ENCODE measurements around the gene EYS. TPM values are rescaled to one million over a fixed set of nuclear protein-coding genes. Genes with fewer than 3 reads are reported as not detected.
"Not testable (repeated sequence)": the region's sequence is repeated elsewhere in the genome, so short reads cannot be mapped to it uniquely, and the experiment has no call there.

EYS gene
- total and polyA plus RNA-seq, 2 donors = 4.4 TPM; not detected in 1

DNA sequence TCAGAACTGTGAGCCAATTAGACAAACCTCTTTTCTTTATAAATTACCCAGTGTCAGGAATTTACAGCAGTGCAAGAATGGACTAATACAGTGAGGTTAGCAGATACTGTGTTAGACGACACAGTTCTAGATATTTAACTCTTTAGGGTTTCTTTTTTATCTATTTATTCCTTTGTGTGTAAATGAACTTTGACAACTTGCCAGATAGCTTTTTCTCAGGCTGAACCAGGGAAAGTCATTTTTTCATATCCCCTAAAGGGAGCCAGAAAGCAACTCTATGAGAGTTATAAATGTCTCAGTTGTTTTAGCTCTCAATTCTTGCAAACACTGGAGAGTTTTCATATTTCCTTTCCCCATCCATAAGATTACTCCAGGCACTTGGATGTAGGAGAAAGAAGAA lies 1794.1 kb downstream of the EYS start:
- Histone ChIP-seq H3K4me1 (ENCODE audit: insufficient read depth) (no peaks in the 10 kb centered on the region), H3K27ac (ENCODE audit: low read depth) (no peak overlapping the region), H3K4me3 (ENCODE audit: low read depth, low read length) (no peak overlapping the region), H3K36me3 (ENCODE audit: insufficient read depth) (no peaks in the 10 kb centered on the region)
- WGBS = 14% methylated on average over 1 of the region's 1 CpG
- DNase-seq (ENCODE audit: extremely low spot score) = no peak

DNA sequence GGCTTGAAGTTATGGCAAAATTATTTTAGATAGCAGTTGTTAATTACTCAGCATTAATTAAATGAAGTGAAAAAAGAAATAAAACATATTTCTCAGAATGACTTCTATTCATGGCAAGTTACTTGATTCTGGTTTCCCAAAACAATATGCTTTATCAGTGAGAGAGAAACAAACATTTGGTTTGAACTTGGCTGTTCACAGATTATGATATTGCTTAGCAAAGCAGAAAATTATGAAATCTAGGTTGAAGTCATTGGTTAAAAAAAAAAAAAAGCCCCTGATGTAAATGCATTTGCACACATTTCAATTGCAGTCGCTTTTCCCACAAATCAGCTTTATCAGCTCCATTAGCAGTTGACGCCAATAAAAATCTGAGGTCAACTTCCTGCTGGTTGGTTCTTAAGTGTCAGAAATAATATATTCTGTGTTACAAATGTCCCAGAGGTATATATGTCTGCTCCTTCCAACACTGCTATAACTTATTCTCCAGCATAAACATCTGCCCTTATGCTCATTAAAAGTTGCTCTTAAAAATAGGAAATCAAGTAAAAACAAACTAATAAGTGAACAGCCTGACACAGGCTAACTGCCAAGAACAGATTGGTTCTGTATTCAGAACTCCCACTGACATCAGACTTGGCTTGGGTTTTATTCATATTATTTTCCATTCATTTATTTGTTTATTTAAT lies 1796.0 kb downstream of the EYS start:
- peak; percentile 21 for DNase-seq (ENCODE audit: extremely low spot score)
- H3K27ac ChIP-seq (ENCODE audit: low read depth) = no peak overlapping the region
- no peak overlapping the region for H3K4me3 ChIP-seq (ENCODE audit: low read depth, low read length)
- 59% methylated on average over 2 of the region's 2 CpGs for WGBS
- no peaks in the 10 kb centered on the region for H3K4me1 ChIP-seq (ENCODE audit: insufficient read depth)
- no peaks in the 10 kb centered on the region for H3K36me3 ChIP-seq (ENCODE audit: insufficient read depth)

DNA sequence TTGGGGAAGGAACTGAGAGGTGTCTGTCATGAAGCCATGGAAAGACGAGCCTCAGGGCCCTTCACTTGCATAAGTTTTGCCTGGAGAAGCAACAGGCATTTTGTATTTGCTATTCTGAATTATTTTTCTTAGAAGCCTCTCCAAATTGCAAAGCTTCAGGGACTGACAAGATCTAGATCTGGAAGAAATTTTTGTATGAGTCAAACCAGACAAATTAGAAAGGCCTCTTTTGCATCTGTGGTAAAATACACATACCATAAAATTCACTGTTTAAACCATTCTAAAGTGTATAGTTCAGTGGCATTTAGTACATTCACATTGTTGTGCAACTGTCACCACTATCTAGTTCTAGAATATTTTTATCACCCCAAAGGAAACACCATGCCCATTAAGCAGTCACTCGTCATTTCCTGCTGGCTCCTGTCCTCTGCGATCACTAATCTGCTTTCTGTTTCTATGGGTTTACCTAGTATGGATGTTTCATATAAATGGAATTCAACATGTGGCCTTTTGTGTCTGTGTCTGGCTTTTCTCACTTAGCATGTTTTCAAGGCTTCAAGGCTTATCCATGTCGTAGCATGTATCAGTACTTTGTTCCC lies 1802.3 kb downstream of the EYS start:
- no peaks in the 10 kb centered on the region for H3K4me1 ChIP-seq (ENCODE audit: insufficient read depth)
- H3K36me3 ChIP-seq (ENCODE audit: insufficient read depth) = no peaks in the 10 kb centered on the region
- H3K4me3 ChIP-seq (ENCODE audit: low read depth, low read length) = no peak overlapping the region
- WGBS = 51% methylated on average over 4 of the region's 4 CpGs
- DNase-seq (ENCODE audit: extremely low spot score) = no peak
- no peak overlapping the region for H3K27ac ChIP-seq (ENCODE audit: low read depth)

DNA sequence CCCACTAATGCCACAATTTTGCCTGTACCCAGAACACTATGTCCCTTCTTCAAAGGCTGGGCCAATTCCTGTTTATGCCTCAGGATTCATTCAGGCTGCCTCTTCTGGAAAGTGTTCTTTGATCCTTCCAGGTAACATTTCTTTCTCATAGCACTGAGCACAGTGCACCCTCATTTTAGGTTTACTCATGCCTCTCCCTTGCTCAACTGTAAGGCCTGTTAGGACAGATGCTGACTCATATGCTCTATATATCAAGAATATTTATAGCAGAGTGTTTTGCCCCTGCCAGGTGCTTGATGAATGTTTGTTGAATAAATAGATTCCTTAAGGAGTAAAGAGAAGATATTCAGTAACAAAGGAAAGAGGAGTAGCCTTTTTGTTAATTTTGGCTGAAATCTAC lies 1807.5 kb downstream of the EYS start:
- no peaks in the 10 kb centered on the region for H3K36me3 ChIP-seq (ENCODE audit: insufficient read depth)
- no peaks in the 10 kb centered on the region for H3K4me1 ChIP-seq (ENCODE audit: insufficient read depth)
- H3K4me3 ChIP-seq (ENCODE audit: low read depth, low read length) = no peak overlapping the region
- no peak for DNase-seq (ENCODE audit: extremely low spot score)
- no peak overlapping the region for H3K27ac ChIP-seq (ENCODE audit: low read depth)

DNA sequence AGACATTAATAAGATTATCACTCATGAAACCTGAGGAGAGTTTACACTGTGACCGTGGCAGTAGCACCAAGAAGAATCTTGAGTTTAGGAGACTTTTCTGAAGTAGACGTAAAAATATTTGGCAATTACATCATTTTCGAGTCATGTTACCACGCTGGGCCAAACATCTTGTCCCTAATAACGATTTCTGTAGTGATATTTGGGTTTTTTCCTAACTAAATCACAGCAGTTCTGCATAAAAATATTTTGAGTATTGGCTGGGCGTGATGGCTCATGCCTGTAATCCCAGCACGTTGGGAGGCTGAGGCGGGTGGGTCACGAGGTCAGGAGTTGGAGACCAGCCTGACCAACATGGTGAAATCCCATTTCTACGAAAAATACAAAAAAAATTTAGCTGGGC lies 1809.1 kb downstream of the EYS start:
- WGBS = 77% methylated on average over 10 of the region's 10 CpGs
- no peaks in the 10 kb centered on the region for H3K4me1 ChIP-seq (ENCODE audit: insufficient read depth)

DNA sequence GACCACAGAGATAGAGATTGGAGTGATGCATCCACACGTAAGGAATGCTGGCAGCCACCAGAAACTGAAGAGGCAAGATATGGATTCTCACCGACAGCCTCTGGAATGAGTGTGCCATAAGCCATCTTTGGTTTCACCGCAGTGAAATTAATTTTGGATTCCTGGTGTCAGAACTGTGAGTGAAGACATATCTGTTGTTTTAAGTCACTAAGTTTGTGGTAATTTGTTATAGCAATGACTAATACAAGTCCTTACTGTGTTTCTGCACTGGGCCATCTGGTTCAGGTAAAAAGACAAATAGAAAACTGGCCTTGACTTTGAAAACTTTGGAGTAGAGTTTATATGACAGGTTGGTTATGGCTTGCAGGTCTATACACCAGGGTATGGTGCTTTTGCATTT lies 1809.6 kb downstream of the EYS start:
- WGBS = 77% methylated on average over 3 of the region's 3 CpGs
- Histone ChIP-seq H3K4me1 (ENCODE audit: insufficient read depth) (no peaks in the 10 kb centered on the region), H3K4me3 (ENCODE audit: low read depth, low read length) (no peak overlapping the region), H3K36me3 (ENCODE audit: insufficient read depth) (no peaks in the 10 kb centered on the region), H3K27ac (ENCODE audit: low read depth) (no peak overlapping the region)
- no peak for DNase-seq (ENCODE audit: extremely low spot score)

More for the DNA sequence above, 1809.1 kb downstream of the EYS start:
- no peak overlapping the region for H3K4me3 ChIP-seq (ENCODE audit: low read depth, low read length)
- no peak overlapping the region for H3K27ac ChIP-seq (ENCODE audit: low read depth)
- no peak for DNase-seq (ENCODE audit: extremely low spot score)
- no peaks in the 10 kb centered on the region for H3K36me3 ChIP-seq (ENCODE audit: insufficient read depth)

DNA sequence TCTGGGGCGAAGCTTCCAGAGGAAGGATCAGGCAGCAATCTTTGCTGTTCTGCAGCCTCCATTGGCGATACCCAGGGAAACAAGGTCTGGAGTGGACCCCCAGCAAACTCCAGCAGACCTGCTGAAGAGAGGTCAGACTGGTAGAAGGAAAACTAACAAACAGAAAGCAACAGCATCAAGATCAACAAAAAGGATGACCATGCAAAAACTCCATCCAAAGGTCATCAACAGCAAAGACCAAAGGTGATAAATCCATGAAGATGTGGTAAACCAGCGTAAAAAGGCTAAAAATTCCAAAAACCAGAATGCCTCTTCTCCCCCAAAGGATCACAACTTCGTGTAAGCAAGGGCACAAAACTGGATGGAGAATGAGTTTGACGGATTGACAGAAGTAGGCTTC lies 1818.6 kb downstream of the EYS start:
- DNase-seq (ENCODE audit: extremely low spot score) = no peak
- no peaks in the 10 kb centered on the region for H3K4me1 ChIP-seq (ENCODE audit: insufficient read depth)
- H3K27ac ChIP-seq (ENCODE audit: low read depth) = no peak overlapping the region
- no peak overlapping the region for H3K4me3 ChIP-seq (ENCODE audit: low read depth, low read length)
- no peaks in the 10 kb centered on the region for H3K36me3 ChIP-seq (ENCODE audit: insufficient read depth)
- 77% methylated on average over 5 of the region's 5 CpGs for WGBS

DNA sequence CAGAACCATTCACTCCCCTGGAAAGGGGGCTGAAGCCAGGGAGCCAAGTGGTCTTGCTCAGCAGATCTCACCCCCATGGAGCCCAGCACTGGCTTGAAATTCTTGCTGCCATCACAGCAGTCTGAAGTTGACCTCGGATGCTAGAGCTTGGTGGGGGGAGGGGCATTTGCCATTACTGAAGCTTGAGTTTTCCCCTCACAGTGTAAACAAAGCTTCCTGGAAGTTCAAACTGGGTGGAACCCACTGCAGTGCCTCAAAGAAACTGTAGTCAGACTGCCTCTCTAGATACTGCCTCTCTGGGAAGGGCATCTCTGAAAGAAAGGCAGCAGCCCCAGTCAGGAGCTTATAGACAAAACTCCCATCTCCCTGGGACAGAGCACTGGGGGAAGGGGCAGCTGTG lies 1819.2 kb downstream of the EYS start:
- DNase-seq (ENCODE audit: extremely low spot score); H3K4me3 ChIP-seq (ENCODE audit: low read depth, low read length); H3K4me1 ChIP-seq (ENCODE audit: insufficient read depth); H3K27ac ChIP-seq (ENCODE audit: low read depth); H3K36me3 ChIP-seq (ENCODE audit: insufficient read depth): not testable (repeated sequence)
- WGBS = 64% methylated on average over 1 of the region's 1 CpG

DNA sequence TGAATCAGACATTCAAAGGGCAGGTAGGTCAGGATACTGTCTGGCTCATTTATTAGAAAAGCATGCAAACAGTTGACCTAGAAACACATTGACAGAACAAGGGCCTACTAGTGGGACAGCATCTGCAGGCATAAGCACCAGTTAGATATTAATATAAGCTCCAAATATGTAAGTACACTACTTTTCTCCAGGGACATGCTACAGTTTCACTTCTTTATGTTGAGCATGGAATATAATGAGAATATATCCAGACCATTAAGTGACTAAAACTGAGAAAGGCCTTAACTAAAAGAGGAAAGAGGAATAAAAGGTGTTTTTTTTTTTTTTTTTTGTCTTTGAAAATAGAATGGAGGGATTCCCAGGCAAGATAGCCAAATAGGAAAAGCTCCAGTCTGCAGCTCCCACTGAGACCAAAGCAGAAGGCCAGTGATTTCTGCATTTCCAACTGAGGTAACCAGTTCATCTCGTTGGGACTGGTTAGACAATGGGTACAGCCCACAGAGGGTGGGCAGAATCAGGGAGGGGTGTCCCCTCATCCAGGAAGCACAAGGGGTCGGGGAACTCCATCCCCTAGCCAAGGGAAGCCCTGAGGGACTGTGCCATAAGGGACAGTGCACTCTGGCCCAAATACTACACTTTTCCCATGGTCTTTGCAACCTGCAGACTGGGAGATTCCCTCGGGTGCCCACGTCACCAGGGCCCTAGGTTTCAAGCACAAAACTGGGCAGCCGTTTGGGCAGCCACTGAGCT lies 1819.8 kb downstream of the EYS start:
- DNase-seq (ENCODE audit: extremely low spot score) = no peak
- no peak overlapping the region for H3K4me3 ChIP-seq (ENCODE audit: low read depth, low read length)
- H3K4me1 ChIP-seq (ENCODE audit: insufficient read depth) = no peaks in the 10 kb centered on the region
- H3K36me3 ChIP-seq (ENCODE audit: insufficient read depth) = no peaks in the 10 kb centered on the region
- 85% methylated on average over 5 of the region's 5 CpGs for WGBS
- H3K27ac ChIP-seq (ENCODE audit: low read depth) = no peak overlapping the region

DNA sequence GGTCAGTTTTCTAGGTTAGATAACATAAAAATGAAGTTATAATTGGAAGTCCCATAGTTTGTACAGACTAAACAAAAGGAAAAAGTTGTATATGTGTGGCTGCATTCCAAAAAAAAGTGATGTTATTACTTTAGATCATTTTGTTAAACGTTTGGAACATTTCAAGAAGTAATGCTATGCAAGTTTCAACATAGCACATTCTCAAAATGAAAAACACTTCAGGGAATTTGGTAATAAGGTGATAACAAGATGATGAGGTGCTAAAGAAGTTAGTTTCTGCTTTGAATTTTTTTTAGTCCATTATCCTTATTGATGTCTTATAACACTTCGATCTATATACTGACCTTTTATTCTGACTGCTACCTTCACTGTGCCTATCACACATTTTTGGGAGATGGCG lies 1820.7 kb downstream of the EYS start:
- Histone ChIP-seq H3K27ac (ENCODE audit: low read depth) (no peak overlapping the region), H3K36me3 (ENCODE audit: insufficient read depth) (no peaks in the 10 kb centered on the region), H3K4me1 (ENCODE audit: insufficient read depth) (no peaks in the 10 kb centered on the region), H3K4me3 (ENCODE audit: low read depth, low read length) (no peak overlapping the region)
- WGBS = 67% methylated on average over 3 of the region's 3 CpGs
- DNase-seq (ENCODE audit: extremely low spot score) = no peak

DNA sequence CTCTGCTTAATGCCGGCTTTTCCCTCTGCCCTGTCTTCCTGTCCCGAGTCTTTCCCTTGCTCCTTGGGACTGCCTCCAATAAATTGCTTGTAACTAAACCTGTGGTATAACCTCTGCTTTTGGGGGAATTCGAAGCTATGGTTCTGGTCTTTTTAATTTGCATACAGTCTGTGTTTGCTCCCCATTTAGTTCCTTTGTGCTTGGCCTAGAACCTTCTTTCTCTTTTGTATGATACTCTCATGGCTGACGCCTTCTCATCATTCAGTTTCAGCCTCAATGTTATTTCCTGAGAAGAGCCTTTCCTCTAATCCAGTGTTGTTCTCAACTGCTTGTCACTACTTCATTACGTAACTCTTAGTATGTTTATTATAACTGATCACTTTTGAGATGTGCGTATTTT lies 1823.4 kb downstream of the EYS start:
- no peak for DNase-seq (ENCODE audit: extremely low spot score)
- H3K36me3 ChIP-seq (ENCODE audit: insufficient read depth) = no peaks in the 10 kb centered on the region
- WGBS = 85% methylated on average over 6 of the region's 6 CpGs

DNA sequence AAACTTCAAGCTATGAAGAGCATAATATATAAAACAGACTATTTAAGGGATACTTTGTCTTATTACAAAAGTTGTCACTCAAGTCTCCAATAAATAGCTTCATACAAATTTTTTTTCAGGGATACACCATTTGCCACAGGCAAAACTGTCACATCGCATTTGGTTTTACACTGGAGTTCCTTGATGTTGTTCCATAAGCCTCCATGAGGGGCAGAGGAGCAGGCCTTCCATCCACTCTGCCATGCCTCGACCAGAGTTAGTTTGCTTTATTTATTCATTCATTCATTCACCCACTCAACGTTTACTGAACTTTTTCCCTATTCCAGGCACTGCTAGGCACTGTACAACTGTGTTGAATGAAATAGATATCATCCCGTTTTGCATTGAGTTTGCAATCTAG lies 1824.8 kb downstream of the EYS start:
- H3K36me3 ChIP-seq (ENCODE audit: insufficient read depth) = no peaks in the 10 kb centered on the region
- H3K4me3 ChIP-seq (ENCODE audit: low read depth, low read length) = no peak overlapping the region
- no peaks in the 10 kb centered on the region for H3K4me1 ChIP-seq (ENCODE audit: insufficient read depth)
- no peak overlapping the region for H3K27ac ChIP-seq (ENCODE audit: low read depth)
- WGBS = 53% methylated on average over 4 of the region's 4 CpGs
- no peak for DNase-seq (ENCODE audit: extremely low spot score)

More for the DNA sequence above, 1823.4 kb downstream of the EYS start:
- H3K4me3 ChIP-seq (ENCODE audit: low read depth, low read length) = no peak overlapping the region
- no peaks in the 10 kb centered on the region for H3K4me1 ChIP-seq (ENCODE audit: insufficient read depth)
- no peak overlapping the region for H3K27ac ChIP-seq (ENCODE audit: low read depth)

DNA sequence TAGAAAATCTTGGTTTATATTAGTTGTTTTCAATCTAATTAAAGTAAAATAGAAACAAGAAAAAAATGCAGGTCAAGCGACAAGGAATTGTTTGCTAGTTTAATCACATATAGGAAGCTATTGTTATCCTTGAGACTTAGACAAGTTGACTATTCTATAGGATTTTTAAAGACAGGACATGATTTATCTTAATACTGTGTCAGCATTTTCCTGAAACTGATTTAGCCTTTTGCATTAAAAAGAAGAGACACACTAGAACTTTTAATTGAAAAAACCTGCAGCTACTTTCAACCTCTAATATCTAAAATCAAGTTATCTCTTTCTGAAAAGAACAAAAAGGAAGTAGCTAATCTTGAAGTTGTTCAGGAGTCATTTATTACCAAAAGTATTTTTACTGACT lies 1825.2 kb downstream of the EYS start:
- WGBS = 65% methylated on average over 1 of the region's 1 CpG
- Histone ChIP-seq H3K4me1 (ENCODE audit: insufficient read depth) (no peaks in the 10 kb centered on the region), H3K4me3 (ENCODE audit: low read depth, low read length) (no peak overlapping the region), H3K36me3 (ENCODE audit: insufficient read depth) (no peaks in the 10 kb centered on the region), H3K27ac (ENCODE audit: low read depth) (no peak overlapping the region)
- DNase-seq (ENCODE audit: extremely low spot score) = no peak

DNA sequence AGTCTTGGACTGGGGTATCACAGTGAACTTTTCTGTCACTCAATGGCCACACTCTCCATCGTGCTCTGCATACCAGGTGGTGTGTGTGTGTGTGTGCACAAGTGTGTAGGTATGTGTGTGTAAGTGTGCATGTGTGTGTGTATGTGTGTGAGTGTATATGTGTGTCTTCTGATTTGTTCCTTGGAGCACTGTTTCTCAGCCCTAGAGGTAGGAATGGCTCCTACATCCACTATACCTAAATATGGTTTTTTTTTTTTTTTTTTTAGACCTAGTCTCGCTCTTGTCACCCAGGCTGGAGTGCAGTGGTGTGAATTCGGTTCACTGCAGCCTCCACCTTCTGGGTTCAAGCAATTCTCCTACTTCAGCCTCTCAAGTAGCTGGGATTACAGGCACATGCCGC lies 1834.8 kb downstream of the EYS start:
- DNase-seq (ENCODE audit: extremely low spot score) = no peak
- Histone ChIP-seq H3K27ac (ENCODE audit: low read depth) (no peak overlapping the region), H3K4me1 (ENCODE audit: insufficient read depth) (no peaks in the 10 kb centered on the region), H3K4me3 (ENCODE audit: low read depth, low read length) (no peak overlapping the region), H3K36me3 (ENCODE audit: insufficient read depth) (no peaks in the 10 kb centered on the region)
- 94% methylated on average over 4 of the region's 4 CpGs for WGBS

All from urinary bladder (tissue), 4 donors.